Measurements from ENCODE around the gene L3MBTL2.

Gene L3MBTL2

DNA sequence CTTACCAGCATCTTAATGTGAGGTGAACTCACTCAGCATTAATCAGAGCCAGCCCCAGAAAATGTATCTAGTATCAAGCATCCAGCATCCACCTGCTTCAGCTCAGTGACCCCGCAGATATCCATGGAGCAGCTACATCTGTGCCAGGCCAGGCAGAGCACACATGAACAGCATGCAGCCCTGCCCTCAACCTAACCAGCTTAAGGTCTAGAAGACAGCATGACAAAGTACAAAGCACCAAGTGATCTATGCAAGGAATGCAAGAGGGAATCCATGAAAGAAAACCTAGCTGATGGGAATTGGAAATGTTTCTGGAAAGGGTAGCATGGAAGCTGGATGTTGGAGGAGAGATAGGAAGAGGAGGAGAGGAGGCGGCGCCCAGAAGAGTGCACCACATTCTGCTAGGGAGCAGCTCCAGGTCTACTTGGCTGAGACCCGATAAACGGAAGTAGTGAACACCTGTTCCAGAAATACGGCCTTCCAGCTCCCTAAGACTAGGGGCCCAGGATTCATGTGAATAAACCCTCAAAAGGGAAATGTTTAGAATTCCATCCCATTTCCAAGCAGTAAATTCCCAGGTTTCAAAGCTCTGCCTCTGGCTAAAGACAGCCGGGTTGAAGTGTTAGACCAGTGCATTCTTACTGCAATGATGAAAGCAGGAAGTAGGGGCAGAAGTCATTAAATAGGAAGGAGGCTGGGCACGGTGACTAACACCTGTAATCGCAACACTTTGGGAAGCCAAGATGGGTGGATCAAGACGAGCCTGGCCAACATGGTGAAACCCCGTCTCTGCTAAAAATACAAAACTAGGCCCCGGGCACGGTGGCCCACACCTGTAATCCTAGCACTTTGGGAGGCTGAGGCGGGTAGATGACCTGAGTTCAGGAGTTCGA, 23.5 kb upstream of the L3MBTL2 start:
- H3F3A ChIP-seq (ENCODE audit: insufficient read depth, low read length), result peaks cover 6% of the 10 kb centered on the region; the same call in 1 of the 2 replicates
- no peak overlapping the region for H2AFZ ChIP-seq (ENCODE audit: low read length)
- H3K4me1 ChIP-seq (ENCODE audit: low read length), result no peaks in the 10 kb centered on the region
- no peak overlapping the region for H3K27ac ChIP-seq (ENCODE audit: low read length)
- H3K9me3 ChIP-seq (replicated peaks; ENCODE audit: insufficient read depth, low read length), result no peaks in the 10 kb centered on the region
- no peak overlapping the region for H3K9ac ChIP-seq (ENCODE audit: low read length)
- no peak overlapping the region for H3K4me3 ChIP-seq (ENCODE audit: low read length)
- DNase-seq, result no peak
- H3K27me3 ChIP-seq (replicated peaks; ENCODE audit: insufficient read depth, low read length), result no peaks in the 10 kb centered on the region
- no peak for TF ChIP-seq EZH2phosphoT487 (IDR thresholded peaks at IDR 0.05; ENCODE audit: low read length)
- TF ChIP-seq, protein P1, sequence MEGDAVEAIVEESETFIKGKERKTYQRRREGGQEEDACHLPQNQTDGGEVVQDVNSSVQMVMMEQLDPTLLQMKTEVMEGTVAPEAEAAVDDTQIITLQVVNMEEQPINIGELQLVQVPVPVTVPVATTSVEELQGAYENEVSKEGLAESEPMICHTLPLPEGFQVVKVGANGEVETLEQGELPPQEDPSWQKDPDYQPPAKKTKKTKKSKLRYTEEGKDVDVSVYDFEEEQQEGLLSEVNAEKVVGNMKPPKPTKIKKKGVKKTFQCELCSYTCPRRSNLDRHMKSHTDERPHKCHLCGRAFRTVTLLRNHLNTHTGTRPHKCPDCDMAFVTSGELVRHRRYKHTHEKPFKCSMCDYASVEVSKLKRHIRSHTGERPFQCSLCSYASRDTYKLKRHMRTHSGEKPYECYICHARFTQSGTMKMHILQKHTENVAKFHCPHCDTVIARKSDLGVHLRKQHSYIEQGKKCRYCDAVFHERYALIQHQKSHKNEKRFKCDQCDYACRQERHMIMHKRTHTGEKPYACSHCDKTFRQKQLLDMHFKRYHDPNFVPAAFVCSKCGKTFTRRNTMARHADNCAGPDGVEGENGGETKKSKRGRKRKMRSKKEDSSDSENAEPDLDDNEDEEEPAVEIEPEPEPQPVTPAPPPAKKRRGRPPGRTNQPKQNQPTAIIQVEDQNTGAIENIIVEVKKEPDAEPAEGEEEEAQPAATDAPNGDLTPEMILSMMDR (IDR thresholded peaks at IDR 0.05; ENCODE audit: low read length), result no peak
- TF ChIP-seq EZH2 (optimal IDR thresholded peaks at IDR 0.05; ENCODE audit: low read depth, low read length), result no peak
- H3K36me3 ChIP-seq (replicated peaks; ENCODE audit: insufficient read depth, low read length), result peaks cover 17% of the 10 kb centered on the region
- H4K20me1 ChIP-seq (ENCODE audit: insufficient read depth, low read length), result no peaks in the 10 kb centered on the region
- H3K9me2 ChIP-seq (replicated peaks; ENCODE audit: insufficient read depth, low read length), result no peaks in the 10 kb centered on the region
- no peak overlapping the region for H3K4me2 ChIP-seq (ENCODE audit: low read depth, low read length)
- no peaks in the 10 kb centered on the region for H3K79me2 ChIP-seq (ENCODE audit: low read length)

DNA sequence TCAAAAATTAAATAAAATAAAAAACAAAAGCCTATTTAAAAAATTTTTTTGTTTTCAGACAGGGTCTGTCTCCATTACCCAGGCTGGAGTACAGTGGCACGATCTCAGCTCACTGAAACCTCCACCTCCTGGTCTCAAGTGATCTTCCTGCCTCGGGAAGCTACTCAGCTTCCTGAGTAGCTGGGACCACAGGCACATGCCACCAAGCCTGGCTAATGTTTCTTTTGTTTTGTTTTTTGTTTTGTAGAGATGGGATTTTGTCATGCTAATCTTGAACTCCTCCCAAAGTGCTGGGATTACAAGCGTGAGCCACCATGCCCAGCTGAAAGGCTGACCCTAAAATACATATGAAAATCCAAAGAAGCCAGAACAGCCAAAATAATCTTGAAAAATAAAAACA, 20.4 kb upstream of the L3MBTL2 start:
- Histone ChIP-seq H3K9me3 (replicated peaks; ENCODE audit: insufficient read depth, low read length) (no peaks in the 10 kb centered on the region), H3K36me3 (replicated peaks; ENCODE audit: insufficient read depth, low read length) (no peaks in the 10 kb centered on the region), H3K4me2 (ENCODE audit: low read depth, low read length) (no peak overlapping the region), H3K4me1 (ENCODE audit: low read length) (no peaks in the 10 kb centered on the region), H3K9me2 (replicated peaks; ENCODE audit: insufficient read depth, low read length) (no peaks in the 10 kb centered on the region), H3K9ac (ENCODE audit: low read length) (no peak overlapping the region), H3K27ac (ENCODE audit: low read length) (no peak overlapping the region), H3F3A (ENCODE audit: insufficient read depth, low read length) (peaks cover 4% of the 10 kb centered on the region; the same call in 1 of the 2 replicates), H3K79me2 (ENCODE audit: low read length) (no peaks in the 10 kb centered on the region), H3K4me3 (ENCODE audit: low read length) (no peak overlapping the region), H4K20me1 (ENCODE audit: insufficient read depth, low read length) (no peaks in the 10 kb centered on the region), H3K27me3 (replicated peaks; ENCODE audit: insufficient read depth, low read length) (no peaks in the 10 kb centered on the region), H2AFZ (ENCODE audit: low read length) (no peak overlapping the region)
- TF ChIP-seq, protein P1 (IDR thresholded peaks at IDR 0.05; ENCODE audit: low read length), result no peak
- TF ChIP-seq EZH2phosphoT487 (IDR thresholded peaks at IDR 0.05; ENCODE audit: low read length) (no peak), EZH2 (optimal IDR thresholded peaks at IDR 0.05; ENCODE audit: low read depth, low read length) (no peak)
- no peak for DNase-seq

DNA sequence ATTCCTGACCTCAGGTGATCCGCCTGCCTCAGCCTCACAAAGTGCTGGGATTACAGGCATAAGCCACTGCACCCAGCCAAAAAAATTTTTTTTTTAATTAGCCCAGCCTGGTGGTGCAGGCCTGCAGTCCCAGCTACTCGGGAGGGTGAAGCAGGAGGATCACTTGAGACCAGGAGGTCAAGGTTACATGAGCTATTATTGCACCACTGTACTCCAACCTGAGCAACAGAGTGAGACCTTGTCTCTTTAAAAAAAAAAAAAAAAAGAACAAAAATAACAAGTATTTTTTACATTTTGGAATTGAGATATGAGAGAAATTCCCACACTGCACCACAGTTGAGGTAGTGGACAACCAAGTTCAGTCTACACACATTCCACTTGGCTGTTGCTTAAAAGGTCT, 13.6 kb upstream of the L3MBTL2 start:
- H3K9ac ChIP-seq (ENCODE audit: low read length), result no peak overlapping the region
- no peak overlapping the region for H3K4me2 ChIP-seq (ENCODE audit: low read depth, low read length)
- H3K79me2 ChIP-seq (ENCODE audit: low read length), result no peaks in the 10 kb centered on the region
- H2AFZ ChIP-seq (ENCODE audit: low read length), result no peak overlapping the region
- H3F3A ChIP-seq (ENCODE audit: insufficient read depth, low read length), result no peaks in the 10 kb centered on the region
- no peak for DNase-seq
- no peaks in the 10 kb centered on the region for H3K27me3 ChIP-seq (replicated peaks; ENCODE audit: insufficient read depth, low read length)
- no peaks in the 10 kb centered on the region for H3K9me2 ChIP-seq (replicated peaks; ENCODE audit: insufficient read depth, low read length)
- no peaks in the 10 kb centered on the region for H3K9me3 ChIP-seq (replicated peaks; ENCODE audit: insufficient read depth, low read length)
- no peak overlapping the region for H3K4me3 ChIP-seq (ENCODE audit: low read length)
- H3K27ac ChIP-seq (ENCODE audit: low read length), result no peak overlapping the region
- no peaks in the 10 kb centered on the region for H3K4me1 ChIP-seq (ENCODE audit: low read length)
- H3K36me3 ChIP-seq (replicated peaks; ENCODE audit: insufficient read depth, low read length), result no peaks in the 10 kb centered on the region
- TF ChIP-seq, protein P1 (IDR thresholded peaks at IDR 0.05; ENCODE audit: low read length), result no peak
- TF ChIP-seq EZH2 (optimal IDR thresholded peaks at IDR 0.05; ENCODE audit: low read depth, low read length), result no peak
- TF ChIP-seq EZH2phosphoT487 (IDR thresholded peaks at IDR 0.05; ENCODE audit: low read length), result no peak
- no peaks in the 10 kb centered on the region for H4K20me1 ChIP-seq (ENCODE audit: insufficient read depth, low read length)

Data from MM.1S (cell line).